IMR-90 (cell line): ENCODE data around the gene DPYSL3. TPM values are rescaled to one million over a fixed set of nuclear protein-coding genes. Genes with fewer than 3 reads are reported as not detected.
A peak's percentile ranks its signal among the peaks of the same experiment; 100 is the strongest.

Source experiments
- ATAC-seq: fragments of 200-7000 bp; cut with Tn5 transposase; 2 replicates; pipeline ENCODE4 v1.9.1; 2020; ENCODE audit warnings: low read depth, mild to moderate bottlenecking, moderate library complexity
- BruUV-seq: library from RNA; stranded (reverse); fragments of 400-500 nt; replicated peaks from 2 replicates; lab custom pipeline; 2021; lab: Mats Ljungman, UMichigan
- CTCF ChIA-PET: fragments of 300-600 bp; formaldehyde crosslinking; extraction: SDS; loops from one replicate; lab custom pipeline; 2021; ENCODE audit warnings: antibody characterized with exemption; lab: Yijun Ruan, JAX
- POLR2A ChIA-PET: fragments of 300-600 bp; sonication (Branson Sonifier 250); formaldehyde crosslinking; loops from one replicate; lab custom pipeline; 2022; ENCODE audit warnings: antibody characterized with exemption; ENCODE audit not compliant: unreplicated experiment; lab: Charles Lee
- DNase-seq: peaks from one replicate; pipeline ENCODE4 v3.0.0; 2013
- H2AFZ ChIP-seq: replicated peaks from 2 replicates; pipeline ENCODE3; 2013; ENCODE audit warnings: low read length, mild to moderate bottlenecking; ENCODE audit not compliant: poor library complexity
- H2AK5ac ChIP-seq: 2 replicates; pipeline ENCODE4 v1.6.1; 2013; ENCODE audit warnings: low read depth, low read length, inconsistent platforms
- H2AK9ac ChIP-seq: replicated peaks from 2 replicates; pipeline ENCODE3; 2013; ENCODE audit warnings: mild to moderate bottlenecking, low read depth, low read length, moderate library complexity; ENCODE audit not compliant: poor library complexity
- H2BK120ac ChIP-seq: 2 replicates; pipeline ENCODE4 v1.6.1; 2013; ENCODE audit warnings: low read depth, low read length, inconsistent platforms
- H2BK15ac ChIP-seq: 3 replicates; pipeline ENCODE4 v1.6.1; 2013; ENCODE audit warnings: low read depth, low read length, inconsistent platforms
- H2BK20ac ChIP-seq: 2 replicates; pipeline ENCODE4 v1.6.1; 2013; ENCODE audit warnings: low read depth, mild to moderate bottlenecking, inconsistent platforms, low read length, moderate library complexity
- H2BK5ac ChIP-seq: 2 replicates; pipeline ENCODE4 v1.6.1; 2013; ENCODE audit warnings: mild to moderate bottlenecking, low read depth, low read length, inconsistent platforms; ENCODE audit not compliant: poor library complexity, severe bottlenecking
- H3K14ac ChIP-seq: replicated peaks from 2 replicates; pipeline ENCODE4 v1.6.1; 2013; ENCODE audit warnings: low read depth, low read length, inconsistent platforms
- H3K18ac ChIP-seq: 2 replicates; pipeline ENCODE4 v1.6.1; 2013; ENCODE audit warnings: low read depth, low read length, control low read depth
- H3K23ac ChIP-seq: 2 replicates; pipeline ENCODE4 v1.6.1; 2013; ENCODE audit warnings: low read depth, low read length, inconsistent platforms
- H3K27ac ChIP-seq: 2 replicates; pipeline ENCODE4 v1.5.1; 2013; ENCODE audit warnings: mild to moderate bottlenecking, control low read depth, low read length; ENCODE audit not compliant: insufficient read depth
- H3K27me3 ChIP-seq: 2 replicates; pipeline ENCODE4 v1.6.1; 2013; ENCODE audit warnings: low read length; ENCODE audit not compliant: control insufficient read depth, insufficient read depth
- H3K36me3 ChIP-seq: 2 replicates; pipeline ENCODE4 v1.6.1; 2013; ENCODE audit warnings: low read length, mixed read lengths; ENCODE audit not compliant: control insufficient read depth, insufficient read depth
- H3K4ac ChIP-seq: 2 replicates; pipeline ENCODE4 v1.6.1; 2013; ENCODE audit warnings: low read depth, low read length, inconsistent platforms
- H3K4me1 ChIP-seq: 2 replicates; pipeline ENCODE4 v1.6.1; 2013; ENCODE audit warnings: low read length, mixed read lengths; ENCODE audit not compliant: control insufficient read depth, insufficient read depth
- H3K4me2 ChIP-seq: 2 replicates; pipeline ENCODE4 v1.6.1; 2013; ENCODE audit warnings: low read depth, mild to moderate bottlenecking, control low read depth, low read length, moderate library complexity
- H3K4me3 ChIP-seq: 2 replicates; pipeline ENCODE4 v1.5.1; 2013; ENCODE audit warnings: low read depth, mild to moderate bottlenecking, control low read depth, low read length, moderate library complexity; ENCODE audit not compliant: insufficient read depth
- H3K56ac ChIP-seq: 2 replicates; pipeline ENCODE4 v1.6.1; 2013; ENCODE audit warnings: low read length, inconsistent platforms; ENCODE audit not compliant: insufficient read depth; ENCODE audit errors: extremely low read depth
- H3K79me1 ChIP-seq, 2 experiments: 2 replicates each; pipeline ENCODE4 v1.6.1; 2013; ENCODE audit warnings: low read length in 2 of 2, inconsistent platforms in 1 of 2, low read depth in 1 of 2
- H3K9ac ChIP-seq: 2 replicates; pipeline ENCODE4 v1.6.1; 2013; ENCODE audit warnings: low read depth, low read length, control low read depth
- H3K9me1 ChIP-seq: 2 replicates; pipeline ENCODE4 v1.6.1; 2013; ENCODE audit warnings: low read length, inconsistent platforms; ENCODE audit not compliant: insufficient read depth
- H3K9me3 ChIP-seq: 2 replicates; pipeline ENCODE4 v1.6.1; 2013; ENCODE audit warnings: low read length; ENCODE audit not compliant: control insufficient read depth, insufficient read depth
- H4K20me1 ChIP-seq: 2 replicates; pipeline ENCODE4 v1.6.1; 2013; ENCODE audit warnings: low read length, inconsistent platforms; ENCODE audit not compliant: insufficient read depth
- H4K5ac ChIP-seq: 2 replicates; pipeline ENCODE4 v1.6.1; 2013; ENCODE audit warnings: mild to moderate bottlenecking, low read depth, low read length, control low read depth
- H4K8ac ChIP-seq, 2 experiments: 2 replicates each; pipeline ENCODE4 v1.6.1; 2013; ENCODE audit warnings: low read depth in 2 of 2, low read length in 2 of 2, control low read depth in 1 of 2, inconsistent platforms in 1 of 2
- H4K91ac ChIP-seq: 2 replicates; pipeline ENCODE4 v1.6.1; 2013; ENCODE audit warnings: low read depth, low read length, inconsistent platforms; ENCODE audit not compliant: insufficient read depth
- MAZ ChIP-seq: IDR thresholded peaks from 2 replicates; pipeline ENCODE4 v1.6.1; 2012; ENCODE audit warnings: low read depth, mild to moderate bottlenecking, low read length, improper control_type of control experiment, moderate library complexity, borderline replicate concordance
- WGBS, 2 experiments: methylation state at CpG; one replicate each; pipeline versions ENCODE4 v1.1.5 to v1.1.7; 2013; ENCODE audit warnings: missing lambda C conversion rate in 2 of 2; ENCODE audit not compliant: insufficient read length in 1 of 2; ENCODE audit errors: extremely low coverage in 2 of 2; 5-methylcytosine and 5-hydroxymethylcytosine counted together
- dilution Hi-C: fragments of 300-500 bp; cut with HindIII; formaldehyde crosslinking; loops from one replicate; pipeline ENCODE4 v1.14.3; 2018; ENCODE audit warnings: low sequenced_read_pairs; ENCODE audit not compliant: unreplicated experiment
- in situ Hi-C: fragments of 300-500 bp; cut with MboI; formaldehyde crosslinking; loops from 3 replicates; pipeline ENCODE4 v1.14.3; 2019; ENCODE audit warnings: low sequenced_read_pairs, inconsistent platforms, mixed read lengths
- intact Hi-C: fragments of 100-400 bp; cut with micrococcal nuclease; formaldehyde crosslinking; loops from 2 replicates; pipeline ENCODE4 v1.10.0; 2022
- polyA plus RNA-seq, 3 experiments: library from polyadenylated mRNA; depleted of rRNA; stranded (reverse); fragments of >200 nt; gene quantifications; 2 replicates each; pipeline ENCODE4 v1.2.3, GENCODE V29; 2012; ENCODE audit warnings: low replicate concordance in 1 of 3
- total RNA-seq: library from RNA; depleted of rRNA; stranded (reverse); fragments of >200 nt; gene quantifications from 2 replicates; pipeline ENCODE4 v1.2.3, GENCODE V29; 2012

Gene DPYSL3
- total and polyA plus RNA-seq, 2 of the 4 experiments (the other 2 are of a cell fraction): 50.2 to 60.9 TPM

- Histone ChIP-seq H3K9me3 (no peaks in the 10 kb centered on the region), H3K4me2 (no peak overlapping the region), H2BK15ac (no peak overlapping the region), H3K79me1 (peaks cover 0 to 6% of the 10 kb centered on the region in 2 experiments; a peak in 1 of 4 replicates), H3K56ac (no peak overlapping the region), H3K18ac (no peak overlapping the region), H3K9me1 (peaks cover 9% of the 10 kb centered on the region; the same call in 1 of the 2 replicates), H2AFZ (no peak overlapping the region), H3K27ac (no peak overlapping the region), H2BK120ac (no peak overlapping the region), H4K91ac (no peak overlapping the region), H2AK5ac (no peak overlapping the region), H3K36me3 (peaks cover 27% of the 10 kb centered on the region), H3K4me1 (peaks cover 3% of the 10 kb centered on the region), H3K4ac (no peak overlapping the region), H2AK9ac (peak overlapping the region; percentile 26), H3K23ac (no peak overlapping the region), H3K27me3 (no peaks in the 10 kb centered on the region), H4K20me1 (no peaks in the 10 kb centered on the region), H4K8ac (no peak overlapping the region), H2BK5ac (no peak overlapping the region), H2BK20ac (no peak overlapping the region), H3K4me3 (no peak overlapping the region), H3K14ac (no peak overlapping the region), H3K9ac (no peak overlapping the region), H4K5ac (no peak overlapping the region)
- no peak for TF ChIP-seq MAZ
- in situ Hi-C loops (no loop called here), intact Hi-C loops (no loop called here), dilution Hi-C loops (no loop called here)
- ChIA-PET CTCF (interaction anchor here (1.0 kb wide), 1 partner anchor 11 kb away, joined by 3 read pairs; no protein-coding TSS in a partner anchor), POLR2A (no interaction called here)
- DNase-seq (no peak), ATAC-seq (no peak)
- 100% methylated on average over 3 of the region's 11 CpGs; no CpG with 5 or more reads in 1 of the 2 experiments for WGBS, 2 experiments
- BruUV-seq: no TSS peak
Measured at GRCh38 chr5:147397616-147398015, 112.3 kb downstream of the DPYSL3 start.
